K562 (cell line): Measurements from ENCODE around the gene ATAD5. TPM values are rescaled to one million over a fixed set of nuclear protein-coding genes. Genes with fewer than 3 reads are reported as not detected.

Experiments used
- CUX1 ChIP-seq: fragments of 200-800 bp; sonication (Bioruptor generic); IDR thresholded peaks from 2 replicates; pipeline ENCODE4 v1.6.1; 2016; ENCODE audit warnings: missing genetic modification characterization, missing compliant biosample characterization
- DIDO1 ChIP-seq: fragments of 450-650 bp; IDR thresholded peaks from 2 replicates; pipeline ENCODE4 v1.6.1; 2016; ENCODE audit warnings: low read depth, missing biosample characterization, missing genetic modification characterization
- E2F1 ChIP-seq: sonication (generic); formaldehyde crosslinking; IDR thresholded peaks from 2 replicates; pipeline ENCODE4 v1.8.1; 2023; ENCODE audit warnings: mild to moderate bottlenecking, missing genetic modification reagents, moderate library complexity
- ESRRA ChIP-seq: fragments of 450-650 bp; IDR thresholded peaks from 2 replicates; pipeline ENCODE4 v1.6.1; 2014; ENCODE audit warnings: low read depth, mild to moderate bottlenecking, moderate library complexity, borderline replicate concordance
- FOXJ3 ChIP-seq: sonication (generic); formaldehyde crosslinking; IDR thresholded peaks from 2 replicates; pipeline ENCODE4 v1.4.0; 2020; ENCODE audit warnings: mild to moderate bottlenecking, missing genetic modification reagents
- GTF2A2 ChIP-seq: IDR thresholded peaks from 2 replicates; pipeline ENCODE4 v1.6.1; 2016; ENCODE audit warnings: mild to moderate bottlenecking, missing genetic modification characterization, missing compliant biosample characterization
- HDGF ChIP-seq: fragments of 450-650 bp; IDR thresholded peaks from 2 replicates; pipeline ENCODE4 v1.6.1; 2016
- HMGXB4 ChIP-seq: sonication (generic); formaldehyde crosslinking; IDR thresholded peaks from 2 replicates; pipeline ENCODE4 v1.8.1; 2023; ENCODE audit warnings: mild to moderate bottlenecking, missing genetic modification reagents
- HNRNPLL ChIP-seq: fragments of 200-400 bp; formaldehyde crosslinking; IDR thresholded peaks from 2 replicates; pipeline ENCODE4 v1.6.1; 2017; ENCODE audit warnings: low read length, low read depth, mild to moderate bottlenecking; ENCODE audit not compliant: poor library complexity, severe bottlenecking
- NFYB ChIP-seq: IDR thresholded peaks from 2 replicates; pipeline ENCODE4 v1.6.1; 2011; ENCODE audit warnings: mild to moderate bottlenecking, moderate library complexity; ENCODE audit not compliant: insufficient read length; ENCODE audit errors: extremely low read depth
- U2AF2 ChIP-seq: fragments of 200-400 bp; formaldehyde crosslinking; optimal IDR thresholded peaks from 2 replicates; pipeline ENCODE3; 2017; ENCODE audit warnings: low read depth, mild to moderate bottlenecking, low read length
- XRCC5 ChIP-seq: fragments of 200-400 bp; formaldehyde crosslinking; IDR thresholded peaks from 2 replicates; pipeline ENCODE4 v1.6.1; 2017; ENCODE audit warnings: low read depth, mild to moderate bottlenecking, low read length
- ZFPM2 ChIP-seq: fragments of 250-450 bp; sonication (Bioruptor Pico); IDR thresholded peaks from 2 replicates; pipeline ENCODE4 v1.5.1; 2022; ENCODE audit warnings: mild to moderate bottlenecking
- ZNF184 ChIP-seq: sonication (generic); formaldehyde crosslinking; IDR thresholded peaks from 2 replicates; pipeline ENCODE4 v1.5.0; 2020; ENCODE audit warnings: missing genetic modification reagents
- ZNF57 ChIP-seq: fragments of 450-650 bp; formaldehyde crosslinking; IDR thresholded peaks from 2 replicates; pipeline ENCODE4 v1.4.0; 2020; ENCODE audit warnings: mild to moderate bottlenecking, moderate library complexity
- polyA plus RNA-seq, 8 experiments: library from polyadenylated mRNA; depleted of rRNA in 4 of 8; stranded (reverse) in 5 of 8; unstranded in 3 of 8; fragments of >200 nt; fragmentation: Nextera tagmentation in 2 of 8; fragmentation: Illumina TruSeq in 1 of 8; extraction: Ambion mirVana in 2 of 8; extraction: Trizol in 1 of 8; gene quantifications; 2 replicates each; pipeline versions ENCODE4 v1.2.1 to v1.2.3, GENCODE V29; 2011 to 2014; ENCODE audit warnings: inconsistent platforms in 1 of 8, missing spikeins in 1 of 8
- total RNA-seq, 7 experiments: library from RNA; depleted of rRNA in 6 of 7; stranded (reverse); fragments of >200 nt in 6 of 7; fragmentation: Illumina TruSeq in 2 of 7; extraction: Trizol in 2 of 7; gene quantifications; 2 replicates each; pipeline versions ENCODE4 v1.2.1 to v1.2.3, GENCODE V29; 2011 to 2021; ENCODE audit warnings: low replicate concordance in 1 of 7

The ATAD5 gene
- total and polyA plus RNA-seq, 9 of the 15 experiments (the other 6 are each of a cell fraction or from before 2014, with no cell fraction given), result 4.6 to 25.6 (median 19.5) TPM

GRCh38 chr17:30906101-30906911 lies 74.5 kb downstream of the ATAD5 start, which contains the start of gene TEFM (continued):
- no peak for TF ChIP-seq CUX1 (CRISPR knock-in tag)
- peak; percentile 81; the same call in 1 of the 2 replicates for TF ChIP-seq HMGXB4 (CRISPR knock-in tag)
- no peak for TF ChIP-seq HDGF
- no peak for TF ChIP-seq NFYB
- no peak for TF ChIP-seq FOXJ3
- TF ChIP-seq ESRRA, result peak; percentile 83
- TF ChIP-seq ZNF184, result no peak
- TF ChIP-seq U2AF2, result no peak
- TF ChIP-seq E2F1 (CRISPR knock-in tag), result no peak
- peak; percentile 91 for TF ChIP-seq DIDO1
- TF ChIP-seq GTF2A2 (tag), result peak; percentile 79
- TF ChIP-seq ZNF57, result no peak
- no peak for TF ChIP-seq ZFPM2
- peak; percentile 50 for TF ChIP-seq HNRNPLL
- TF ChIP-seq XRCC5, result peak; percentile 99
